CD14-positive monocyte (primary cell): ENCODE data around the gene PLD3. TPM values are rescaled to one million over a fixed set of nuclear protein-coding genes. Genes with fewer than 3 reads are reported as not detected.

ENCODE experiments used
- DNase-seq, 3 donors: peaks; one replicate each; pipeline ENCODE4 v3.0.0-alpha.2; 2011 to 2022
- H2AFZ ChIP-seq: 2 replicates; pipeline ENCODE4 v1.6.0; 2012; ENCODE audit warnings: mild to moderate bottlenecking, low read depth, low read length, inconsistent platforms; ENCODE audit not compliant: insufficient read depth, poor library complexity, severe bottlenecking
- H3K27ac ChIP-seq, 2 donors: 1 replicate in 1 of 2; 2 replicates in 1 of 2; pipeline ENCODE4 v1.5.1; 2012 to 2013; ENCODE audit warnings: low read length in 2 of 2, control low read depth in 1 of 2, inconsistent platforms in 1 of 2, low read depth in 1 of 2, mild to moderate bottlenecking in 1 of 2
- H3K27me3 ChIP-seq, 2 donors: one replicate each; pipeline versions ENCODE4 v1.6.0 to v1.6.1; 2011 to 2013; ENCODE audit warnings: low read length in 2 of 2; ENCODE audit not compliant: control insufficient read depth in 2 of 2, insufficient read depth in 2 of 2
- H3K36me3 ChIP-seq, 2 donors: replicated peaks in 1 of 2; 1 replicate in 1 of 2; 2 replicates in 1 of 2; pipeline versions ENCODE4 v1.5.1 to v1.6.1; 2012 to 2013; ENCODE audit warnings: low read length in 2 of 2, control low read depth in 1 of 2, inconsistent platforms in 1 of 2, mild to moderate bottlenecking in 1 of 2; ENCODE audit not compliant: insufficient read depth in 2 of 2, control insufficient read depth in 1 of 2
- H3K4me1 ChIP-seq, 2 donors: 1 replicate in 1 of 2; 2 replicates in 1 of 2; pipeline versions ENCODE4 v1.5.1 to v1.6.1; 2012 to 2013; ENCODE audit warnings: low read length in 2 of 2, control low read depth in 1 of 2, inconsistent platforms in 1 of 2, mild to moderate bottlenecking in 1 of 2, moderate library complexity in 1 of 2; ENCODE audit not compliant: insufficient read depth in 2 of 2, control insufficient read depth in 1 of 2
- H3K4me2 ChIP-seq: replicated peaks from 2 replicates; pipeline ENCODE3; 2012; ENCODE audit warnings: low read length, moderate library complexity, mild to moderate bottlenecking; ENCODE audit not compliant: poor library complexity, severe bottlenecking; ENCODE audit errors: extremely low read depth
- H3K4me3 ChIP-seq, 3 experiments: fragments of 200-600 bp in 1 of 3; sonication (generic) in 1 of 3; replicated peaks in 1 of 3; 1 replicate in 2 of 3; 2 replicates in 1 of 3; pipeline ENCODE4 v1.5.1; 2011 to 2013; ENCODE audit warnings: low read length in 3 of 3, mild to moderate bottlenecking in 3 of 3, control low read depth in 2 of 3, low read depth in 2 of 3, inconsistent platforms in 1 of 3, moderate library complexity in 1 of 3
- H3K79me2 ChIP-seq: 2 replicates; pipeline ENCODE4 v1.6.0; 2012; ENCODE audit warnings: mild to moderate bottlenecking, control low read depth, inconsistent platforms, low read length, moderate library complexity; ENCODE audit not compliant: insufficient read depth
- H3K9ac ChIP-seq: 2 replicates; pipeline ENCODE4 v1.6.0; 2017; ENCODE audit warnings: low read length, mild to moderate bottlenecking; ENCODE audit not compliant: insufficient read depth, poor library complexity, severe bottlenecking
- H3K9me3 ChIP-seq, 2 donors: replicated peaks in 1 of 2; 1 replicate in 1 of 2; 2 replicates in 1 of 2; pipeline versions ENCODE4 v1.5.1 to v1.6.1; 2012 to 2013; ENCODE audit warnings: low read length in 2 of 2, control low read depth in 1 of 2; ENCODE audit not compliant: control insufficient read depth in 1 of 2, insufficient read depth in 1 of 2
- H4K20me1 ChIP-seq: 2 replicates; pipeline ENCODE4 v1.6.0; 2012; ENCODE audit warnings: mild to moderate bottlenecking, low read length, control low read depth, moderate library complexity; ENCODE audit not compliant: insufficient read depth
- H3K27ac Mint-ChIP-seq, 7 donors: one replicate each; pipeline ENCODE4 v1.8.0; 2020; ENCODE audit warnings: mild to moderate bottlenecking in 7 of 7, mixed read lengths in 7 of 7, moderate library complexity in 6 of 7, inconsistent platforms in 2 of 7
- H3K27me3 Mint-ChIP-seq, 3 donors: one replicate each; pipeline ENCODE4 v1.8.0; 2021 to 2022; ENCODE audit warnings: low read depth in 3 of 3, mild to moderate bottlenecking in 3 of 3, mixed read lengths in 3 of 3, moderate library complexity in 3 of 3, inconsistent platforms in 1 of 3
- H3K36me3 Mint-ChIP-seq, 2 donors: one replicate each; pipeline ENCODE4 v1.8.0; 2020; ENCODE audit warnings: mixed read lengths in 2 of 2, inconsistent platforms in 1 of 2, mild to moderate bottlenecking in 1 of 2
- H3K4me1 Mint-ChIP-seq: one replicate; pipeline ENCODE4 v1.8.0; 2020; ENCODE audit warnings: mild to moderate bottlenecking, mixed read lengths
- H3K4me3 Mint-ChIP-seq, 2 donors: one replicate each; pipeline ENCODE4 v1.8.0; 2020; ENCODE audit warnings: mild to moderate bottlenecking in 2 of 2, mixed read lengths in 2 of 2, moderate library complexity in 1 of 2
- H3K9me3 Mint-ChIP-seq, 7 donors: one replicate each; pipeline ENCODE4 v1.8.0; 2020 to 2022; ENCODE audit warnings: mixed read lengths in 7 of 7, mild to moderate bottlenecking in 6 of 7, moderate library complexity in 6 of 7, inconsistent platforms in 2 of 7
- CTCF ChIP-seq: fragments of 200-600 bp; IDR thresholded peaks from one replicate; pipeline ENCODE4 v1.8.0; 2022; ENCODE audit warnings: antibody characterized with exemption, mild to moderate bottlenecking
- WGBS: methylation state at CpG from one replicate; pipeline ENCODE4 v1.1.5; 2013; ENCODE audit warnings: missing lambda C conversion rate; ENCODE audit not compliant: insufficient coverage; 5-methylcytosine and 5-hydroxymethylcytosine counted together
- intact Hi-C, 2 donors: fragments of 100-400 bp; cut with micrococcal nuclease; formaldehyde crosslinking; loops; one replicate each; pipeline versions ENCODE4 v1.15.0 to v1.15.1; 2023
- polyA plus RNA-seq, 3 donors: library from polyadenylated mRNA; depleted of rRNA in 1 of 3; unstranded in 2 of 3; stranded (reverse) in 1 of 3; fragments of 300-500 nt in 2 of 3; fragments of >200 nt in 1 of 3; fragmentation: Illumina TruSeq in 2 of 3; gene quantifications; 1 replicate in 2 of 3; 2 replicates in 1 of 3; pipeline ENCODE4 v1.2.3, GENCODE V29; 2012 to 2021

The PLD3 gene
- polyA plus RNA-seq, 3 donors, result 168 to 334 (median 170) TPM

DNA sequence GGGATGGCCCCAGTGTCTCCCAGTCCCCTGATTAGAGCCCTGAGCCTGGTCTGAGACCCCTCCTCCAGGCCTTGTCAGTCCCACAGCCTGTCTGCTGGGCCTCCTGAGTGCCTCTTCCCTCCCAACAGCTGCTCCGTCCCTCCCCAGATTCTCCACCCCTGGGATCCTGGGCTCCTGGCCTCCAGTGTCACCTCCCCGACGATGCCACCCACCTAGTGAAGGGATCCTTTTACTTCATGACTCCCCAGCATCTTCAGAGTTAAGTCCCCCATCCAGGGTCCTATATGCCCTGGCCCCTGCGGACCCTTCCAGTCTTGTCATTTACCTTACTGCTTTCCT lies 69.1 kb downstream of the PLD3 start:
- intact Hi-C loops, result no loop called here
- TF ChIP-seq CTCF, result no peak
- peaks cover 5% of the 10 kb centered on the region in 2 donors for H3K36me3 ChIP-seq
- peaks cover 3% of the 10 kb centered on the region for H4K20me1 ChIP-seq
- peaks cover 34 to 50% of the 10 kb centered on the region in 2 donors for H3K4me1 ChIP-seq
- Mint-ChIP-seq H3K9me3 (peaks cover 0 to 3% (median 0%) of the 10 kb centered on the region in 7 donors), H3K36me3 (peaks cover 6 to 7% of the 10 kb centered on the region in 2 donors), H3K4me3 (peak overlapping the region in 1 of 2 donors; percentile 80), H3K27me3 (peaks cover 4 to 8% (median 4%) of the 10 kb centered on the region in 3 donors), H3K4me1 (peaks cover 46% of the 10 kb centered on the region), H3K27ac (peak overlapping the region in 5 of 7 donors; percentile 62 to 77 (median 69))
- peak overlapping the region in 1 of 3 experiments; percentile 42 for H3K4me3 ChIP-seq
- H3K27ac ChIP-seq, result peak overlapping the region; percentile 21 to 61
- no peaks in the 10 kb centered on the region for H3K9me3 ChIP-seq
- H2AFZ ChIP-seq, result peak overlapping the region; percentile 77
- DNase-seq, result no peak
- H3K4me2 ChIP-seq, result peak overlapping the region; percentile 61
- 75% methylated on average over 4 of the region's 4 CpGs for WGBS
- no peaks in the 10 kb centered on the region for H3K27me3 ChIP-seq
- peak overlapping the region; percentile 10 for H3K9ac ChIP-seq
- peaks cover 11% of the 10 kb centered on the region for H3K79me2 ChIP-seq

- peaks cover 34 to 50% of the 10 kb centered on the region in 2 donors for H3K4me1 ChIP-seq
- peak overlapping the region in 3 of 7 donors; percentile 30 to 74 (median 39) for H3K27ac Mint-ChIP-seq
- intact Hi-C loops, result no loop called here
- H3K9me3 Mint-ChIP-seq, result peaks cover 0 to 3% (median 0%) of the 10 kb centered on the region in 7 donors
- H2AFZ ChIP-seq, result peak overlapping the region; percentile 77
- H3K27me3 ChIP-seq, result no peaks in the 10 kb centered on the region
- H3K27ac ChIP-seq, result no peak overlapping the region
- 63% methylated on average over 3 of the region's 3 CpGs for WGBS
- H3K4me1 Mint-ChIP-seq, result peaks cover 46% of the 10 kb centered on the region
- H3K4me3 ChIP-seq, result no peak overlapping the region
- H4K20me1 ChIP-seq, result peaks cover 8% of the 10 kb centered on the region
- H3K27me3 Mint-ChIP-seq, result peaks cover 3 to 8% (median 4%) of the 10 kb centered on the region in 3 donors
- no peaks in the 10 kb centered on the region for H3K9me3 ChIP-seq
- H3K79me2 ChIP-seq, result peaks cover 15% of the 10 kb centered on the region
- peaks cover 9 to 11% of the 10 kb centered on the region in 2 donors for H3K36me3 Mint-ChIP-seq
- H3K4me3 Mint-ChIP-seq, result no peak overlapping the region
- H3K4me2 ChIP-seq, result no peak overlapping the region
- H3K36me3 ChIP-seq, result peaks cover 9% of the 10 kb centered on the region in 2 donors
- no peak overlapping the region for H3K9ac ChIP-seq
- TF ChIP-seq CTCF, result no peak
- DNase-seq, result no peak
Observed at GRCh38 chr19:40418040-40418439, 69.5 kb downstream of the PLD3 start.
